ENCODE results near the gene HIVEP3. TPM values are rescaled to one million over a fixed set of nuclear protein-coding genes. Genes with fewer than 3 reads are reported as not detected.

Gene HIVEP3
- total RNA-seq, 1 donor from 2014 or later: 0.85 TPM

DNA sequence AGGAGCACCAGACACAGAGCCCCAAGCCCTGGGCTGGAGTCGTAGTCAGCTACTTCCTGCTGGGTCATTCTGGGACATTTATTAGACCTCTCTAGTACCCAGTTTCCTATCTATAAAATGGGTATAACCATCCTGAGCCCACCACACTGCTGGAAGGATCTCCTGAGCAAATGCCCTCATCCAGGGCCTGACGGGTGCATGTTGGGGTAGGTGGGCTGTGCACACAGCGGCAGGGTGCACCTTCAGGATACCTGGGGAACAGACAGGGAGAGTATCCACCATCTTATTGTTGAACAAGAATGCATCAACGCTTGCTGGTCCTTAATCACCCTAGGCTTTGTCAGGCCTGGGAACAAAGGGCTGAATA, 191.0 kb downstream of the HIVEP3 start:
- no peak for DNase-seq

DNA sequence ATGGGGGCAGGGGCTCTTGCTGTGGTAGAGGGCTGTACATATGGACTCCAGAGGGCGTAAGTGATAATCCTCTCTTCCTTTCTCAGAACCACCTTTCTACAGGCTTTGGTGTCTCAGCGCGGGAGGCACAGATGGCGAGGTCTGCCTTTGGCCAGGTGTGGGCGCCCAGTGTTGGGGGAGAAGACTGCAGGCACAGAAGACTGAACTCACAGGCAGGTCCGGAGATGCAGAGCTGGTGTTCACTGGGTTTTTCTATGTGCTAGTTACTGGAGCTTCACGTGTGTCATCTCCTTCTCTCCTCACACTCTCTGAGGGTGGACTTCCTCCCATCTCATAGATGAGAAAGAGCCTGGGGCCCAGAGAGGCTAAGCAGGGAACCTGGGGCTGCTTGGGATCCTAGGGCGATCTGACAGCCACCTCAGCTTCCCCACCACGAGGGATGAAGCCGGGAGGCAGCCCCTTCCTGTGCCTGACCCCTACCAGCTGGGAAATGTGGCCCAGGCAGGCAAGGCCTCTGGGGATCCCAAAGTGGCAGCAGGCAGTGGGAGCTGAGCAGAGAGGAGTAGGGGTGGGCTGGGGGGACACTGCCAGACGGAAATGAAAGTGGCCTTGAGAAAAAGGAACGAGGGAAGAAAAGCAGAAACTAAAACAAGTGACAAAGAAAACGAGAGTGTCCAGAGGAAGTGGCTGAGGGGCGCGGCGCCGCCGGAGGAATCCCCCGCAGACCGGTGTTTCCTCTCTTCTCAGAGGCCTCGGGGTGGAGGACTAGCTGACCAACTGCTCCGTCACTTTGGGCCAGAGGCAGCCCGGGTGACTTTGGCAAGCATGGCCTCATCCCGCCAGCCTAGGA, 191.6 kb downstream of the HIVEP3 start:
- peak; percentile 59 for DNase-seq

DNA sequence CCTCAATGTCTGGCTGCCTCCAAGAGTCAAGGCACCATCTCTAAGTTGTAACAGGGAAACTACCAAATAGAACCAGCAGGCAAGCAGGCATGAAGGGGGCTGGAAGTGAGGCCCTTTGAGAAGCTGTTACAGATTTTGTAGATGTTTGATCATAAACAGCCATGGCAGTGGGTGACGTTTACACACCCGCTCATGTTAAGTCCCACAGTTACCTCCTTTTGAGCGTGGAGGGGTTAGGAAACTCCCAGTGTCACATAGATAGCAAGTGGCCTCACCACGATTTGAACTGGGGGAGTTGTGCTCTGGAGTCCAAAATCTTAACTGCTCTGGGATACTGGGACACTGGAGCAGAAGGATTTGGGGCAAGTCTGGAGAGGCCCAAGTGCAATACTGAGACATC, 192.4 kb downstream of the HIVEP3 start:
- DNase-seq: no peak

DNA sequence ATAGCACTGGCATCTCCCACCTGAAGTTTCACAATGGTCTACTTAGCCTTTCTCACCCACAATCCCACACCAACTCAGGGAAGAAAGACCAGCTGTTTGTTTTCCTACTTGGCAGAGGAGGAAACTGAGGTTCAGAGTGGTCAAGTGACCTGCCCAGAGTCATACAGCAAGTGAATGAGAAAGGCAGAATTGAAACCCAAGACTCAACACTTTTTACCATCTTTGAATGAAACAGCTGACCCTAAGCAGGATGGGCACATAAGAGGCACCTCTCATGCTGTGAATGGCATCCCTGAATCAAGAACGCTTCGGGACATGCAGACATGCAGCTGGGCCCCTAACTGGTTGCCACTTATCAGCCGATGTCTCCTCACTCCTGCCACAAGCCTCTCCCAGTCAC, 193.8 kb downstream of the HIVEP3 start:
- no peak for DNase-seq

DNA sequence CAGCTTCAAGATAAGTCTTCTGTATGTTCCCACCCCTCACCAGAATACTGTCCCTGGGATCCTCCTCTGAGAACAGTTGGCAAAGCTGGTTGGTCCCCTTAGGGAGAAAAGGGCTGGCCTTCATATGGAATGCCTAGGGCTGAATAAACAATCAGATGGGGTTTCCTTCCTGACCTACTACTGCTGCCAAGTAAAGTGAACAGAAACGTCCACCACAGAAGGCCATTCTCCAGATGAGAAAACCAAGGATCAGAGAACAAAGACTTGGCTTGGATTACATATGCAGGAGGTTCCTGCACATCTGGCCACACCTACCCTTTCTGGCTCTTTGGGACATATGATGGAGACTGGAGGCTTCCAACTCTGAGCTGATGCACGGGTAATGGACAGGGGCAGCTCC, 194.5 kb downstream of the HIVEP3 start:
- peak; percentile 91 for DNase-seq

DNA sequence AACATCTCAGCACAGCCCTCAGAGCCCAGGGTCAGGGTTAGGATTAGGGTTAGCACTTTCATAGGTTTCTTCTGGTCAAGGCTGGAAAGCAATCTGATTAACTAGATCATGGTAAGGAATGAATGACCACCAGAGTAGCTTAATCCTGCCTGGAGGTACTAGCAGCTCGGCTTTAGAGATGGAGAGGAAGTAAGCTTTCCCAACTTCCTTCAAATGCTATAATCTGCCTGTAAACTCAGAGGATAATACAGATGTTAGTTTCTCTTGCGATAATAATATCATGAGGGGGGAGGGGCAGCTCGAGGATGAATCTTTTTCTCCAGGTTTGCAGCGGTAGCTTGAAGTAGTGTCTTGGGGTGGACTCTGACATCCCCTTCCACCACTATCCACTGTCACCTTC, 194.9 kb downstream of the HIVEP3 start:
- DNase-seq: no peak

DNA sequence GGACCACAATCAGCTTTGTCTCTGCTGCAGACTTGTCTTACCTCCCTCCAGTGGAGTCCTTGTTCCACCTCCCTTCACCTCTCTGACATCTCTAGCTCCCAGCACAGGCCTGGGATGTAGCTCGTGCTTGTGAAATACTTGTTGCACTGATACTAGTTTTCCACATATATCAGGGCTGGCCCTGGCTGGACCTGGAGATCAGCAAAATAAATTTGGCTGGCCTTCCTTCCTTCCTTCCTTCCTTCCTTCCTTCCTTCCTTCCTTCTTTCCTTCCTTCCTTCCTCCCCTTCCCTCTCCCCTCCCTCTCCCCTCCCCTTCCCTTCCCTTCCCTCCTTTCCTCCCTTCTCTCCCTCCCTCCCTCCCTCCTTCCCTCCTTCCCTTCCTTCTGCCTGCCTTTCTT, 196.5 kb downstream of the HIVEP3 start:
- no peak for DNase-seq

DNA sequence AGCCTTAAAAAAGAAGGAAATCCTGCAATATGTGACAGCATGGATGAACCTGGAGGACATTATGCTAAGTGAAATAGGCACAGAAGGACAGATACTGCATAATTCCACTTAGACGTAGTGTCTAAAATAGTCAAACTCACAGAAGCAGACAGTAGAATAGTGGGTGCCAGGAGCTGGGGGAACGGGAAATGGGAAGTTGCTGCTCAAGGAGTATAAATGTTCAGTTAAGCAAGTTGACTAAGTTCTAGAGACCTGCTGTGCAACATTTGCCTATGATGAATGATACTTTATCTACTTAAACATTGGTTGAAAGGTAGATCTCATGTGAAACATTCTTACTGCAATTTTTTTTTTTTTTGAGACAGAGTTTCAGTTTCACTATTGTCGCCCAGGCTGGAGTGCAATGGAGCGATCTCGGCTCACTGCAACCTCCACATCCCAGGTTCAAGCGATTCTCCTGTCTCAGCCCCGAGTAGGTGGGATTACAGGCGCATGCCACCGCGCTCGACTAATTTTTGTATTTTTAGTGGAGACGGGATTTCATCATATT, 197.8 kb downstream of the HIVEP3 start:
- no peak for DNase-seq

DNA sequence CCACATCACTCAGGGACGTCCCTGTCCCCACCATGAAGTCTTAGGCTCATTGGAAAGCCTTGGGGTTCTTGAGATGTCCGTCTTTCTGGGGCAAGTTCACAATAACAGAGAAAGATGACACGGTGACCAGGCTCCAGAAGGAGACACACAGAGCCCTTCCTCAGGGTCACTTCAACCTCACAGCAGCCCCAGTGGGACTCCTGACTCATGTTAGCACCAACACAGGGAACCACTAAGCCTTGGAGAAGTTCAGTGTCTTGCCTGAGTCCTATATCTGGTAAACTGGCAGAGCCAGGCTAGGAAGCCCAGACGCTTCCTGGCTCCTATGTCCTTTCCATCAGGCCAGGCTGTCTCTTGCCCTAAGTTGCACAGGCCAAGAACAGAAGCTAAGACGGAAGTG, 199.1 kb downstream of the HIVEP3 start:
- no peak for DNase-seq

DNA sequence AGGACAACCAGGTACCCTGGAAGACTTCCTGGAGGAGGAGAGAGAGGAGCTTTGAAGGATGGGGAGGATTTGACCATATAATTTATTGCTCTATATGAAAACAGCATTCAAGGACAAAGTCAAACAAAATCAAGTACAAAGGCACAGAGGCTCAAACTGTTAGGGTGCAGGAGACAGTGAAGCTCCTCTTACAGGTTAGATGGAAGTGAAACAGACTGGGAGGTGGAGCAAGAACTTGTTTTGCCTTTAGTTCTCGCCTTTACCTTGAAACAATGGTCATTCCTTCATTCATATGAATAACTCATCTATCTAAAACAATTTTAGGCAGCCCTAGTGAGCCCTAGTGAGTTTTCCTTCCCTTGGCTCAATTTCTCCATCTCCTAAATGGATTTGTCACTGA, 199.6 kb downstream of the HIVEP3 start:
- DNase-seq: no peak

DNA sequence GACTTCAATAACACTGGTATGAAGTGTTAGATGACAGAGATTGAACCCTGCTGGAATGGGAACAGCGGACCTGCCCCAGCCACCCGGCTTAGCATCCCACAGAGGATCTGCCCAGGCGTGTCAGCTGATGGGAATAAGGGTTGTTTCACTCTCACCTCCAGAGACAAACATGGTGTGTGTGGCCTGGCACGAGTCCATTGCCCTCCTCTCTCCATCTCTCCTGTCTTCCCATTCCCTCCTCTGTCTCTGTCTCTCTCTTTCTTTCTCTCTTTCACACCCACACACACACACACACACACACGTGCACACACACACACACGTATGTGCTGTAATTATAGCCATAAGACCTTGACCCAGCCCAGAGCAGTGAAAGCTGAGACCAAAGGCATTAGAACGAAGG, 200.2 kb downstream of the HIVEP3 start:
- DNase-seq: no peak

DNA sequence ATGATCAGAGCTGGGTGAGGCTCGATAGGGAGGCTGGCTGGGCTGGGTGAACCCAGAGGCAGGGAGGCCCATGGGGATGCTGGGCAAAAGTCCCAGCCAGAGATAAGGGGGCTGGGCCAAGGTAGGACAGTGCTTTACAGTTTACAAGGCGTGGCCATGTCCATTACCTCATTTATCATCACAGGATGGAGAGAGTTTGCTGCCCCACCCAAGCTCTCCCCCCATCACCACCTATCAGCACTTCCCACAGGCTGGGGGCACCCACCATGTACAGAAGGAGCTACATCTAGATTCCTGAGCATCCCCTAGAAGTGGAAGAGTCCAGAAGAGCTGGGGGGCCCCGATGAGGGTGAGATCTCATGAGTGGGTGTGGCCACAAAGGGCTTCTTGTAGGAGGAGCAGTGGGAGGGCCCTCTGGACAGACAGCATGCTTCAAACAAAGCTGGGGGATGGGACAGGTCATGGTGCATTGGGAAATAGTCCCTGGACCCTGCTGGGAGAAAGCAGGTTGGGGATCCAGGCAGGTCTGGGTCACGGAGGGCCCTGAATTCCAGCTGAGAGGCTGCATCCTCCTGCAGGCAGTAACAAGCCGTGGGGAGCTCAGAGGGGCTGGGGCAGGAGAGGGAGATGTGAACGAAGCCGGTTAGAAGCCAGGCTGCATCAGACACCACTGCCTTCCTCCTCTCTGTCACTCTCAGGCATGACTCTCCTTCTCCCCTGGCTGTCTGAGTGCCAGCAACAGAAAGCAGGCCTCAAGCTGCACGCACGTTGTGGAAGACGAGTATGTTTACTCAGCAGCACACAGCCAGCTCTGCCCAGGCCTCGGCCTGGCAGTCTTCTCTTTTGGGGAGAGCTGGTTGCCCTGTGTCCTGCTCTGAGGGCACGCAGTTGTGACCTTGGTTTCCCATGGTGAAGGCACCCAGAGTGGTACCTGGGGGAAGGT, 202.3 kb downstream of the HIVEP3 start:
- no peak for DNase-seq

DNA sequence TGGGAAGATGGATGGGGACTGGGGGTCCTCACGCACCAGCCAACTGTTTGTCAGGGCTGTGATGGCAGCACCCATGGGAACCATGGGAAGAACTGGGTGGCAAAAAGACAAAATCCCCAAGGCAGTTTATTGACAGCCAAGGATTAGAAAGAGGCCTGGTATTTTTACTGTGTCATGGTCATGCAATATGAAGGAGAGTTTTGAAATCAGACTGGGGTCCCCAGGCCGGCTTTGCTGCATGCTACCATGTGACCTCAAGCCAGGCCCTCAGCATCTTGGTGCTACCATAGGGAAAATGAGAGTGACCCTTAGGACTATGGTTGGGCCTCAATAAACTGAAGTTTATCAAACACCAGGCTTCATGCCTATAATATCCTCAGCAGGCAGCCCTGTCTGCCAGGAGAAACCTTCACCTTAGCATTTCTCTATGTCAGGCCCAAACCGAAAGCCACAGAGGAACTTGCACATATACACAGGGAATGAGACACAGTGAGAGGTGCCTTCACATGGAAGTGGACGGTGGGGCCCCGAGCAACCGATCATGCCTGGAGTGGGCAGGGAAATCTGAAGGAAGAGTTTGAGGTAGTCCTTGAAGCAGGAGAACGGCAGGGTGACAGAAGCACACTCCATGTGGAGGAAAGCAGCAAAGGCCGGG, 203.2 kb downstream of the HIVEP3 start:
- DNase-seq: no peak

DNA sequence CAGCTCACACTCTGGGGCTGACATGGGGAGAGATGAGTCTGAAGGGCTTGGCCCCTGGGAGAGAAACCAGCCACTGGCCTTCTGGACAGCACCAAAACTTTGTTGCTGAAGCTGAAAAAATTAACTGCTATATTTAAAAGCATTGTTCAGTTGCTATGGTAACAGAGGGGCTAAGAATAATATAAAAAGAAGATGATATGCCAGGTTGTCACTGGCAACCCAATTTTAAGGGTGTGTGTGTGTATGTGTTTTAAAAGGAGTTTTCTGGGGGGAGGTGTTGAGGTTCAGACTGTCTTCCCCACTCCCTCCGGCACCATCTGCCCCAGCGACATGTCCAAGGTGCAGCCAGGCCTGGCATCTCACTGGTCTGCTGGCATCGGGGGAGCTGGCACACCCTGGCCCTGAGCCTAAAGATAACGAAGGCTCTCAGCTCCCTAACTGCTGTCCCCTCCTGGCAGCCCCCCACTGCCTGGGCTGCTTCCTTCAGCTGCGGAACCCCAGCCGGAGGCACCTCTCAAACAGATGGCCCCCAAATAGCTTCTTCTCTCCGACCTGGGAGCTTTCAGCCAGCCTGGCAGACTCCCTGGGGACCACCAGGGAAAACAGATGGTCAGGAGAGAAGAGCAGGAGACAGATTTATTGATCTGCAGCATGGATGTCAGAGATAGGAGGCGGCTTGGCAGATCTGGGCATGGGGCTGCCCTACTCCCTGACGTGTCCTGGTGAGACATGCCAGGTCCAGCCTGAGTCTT, 203.9 kb downstream of the HIVEP3 start:
- DNase-seq: peak; percentile 20

DNA sequence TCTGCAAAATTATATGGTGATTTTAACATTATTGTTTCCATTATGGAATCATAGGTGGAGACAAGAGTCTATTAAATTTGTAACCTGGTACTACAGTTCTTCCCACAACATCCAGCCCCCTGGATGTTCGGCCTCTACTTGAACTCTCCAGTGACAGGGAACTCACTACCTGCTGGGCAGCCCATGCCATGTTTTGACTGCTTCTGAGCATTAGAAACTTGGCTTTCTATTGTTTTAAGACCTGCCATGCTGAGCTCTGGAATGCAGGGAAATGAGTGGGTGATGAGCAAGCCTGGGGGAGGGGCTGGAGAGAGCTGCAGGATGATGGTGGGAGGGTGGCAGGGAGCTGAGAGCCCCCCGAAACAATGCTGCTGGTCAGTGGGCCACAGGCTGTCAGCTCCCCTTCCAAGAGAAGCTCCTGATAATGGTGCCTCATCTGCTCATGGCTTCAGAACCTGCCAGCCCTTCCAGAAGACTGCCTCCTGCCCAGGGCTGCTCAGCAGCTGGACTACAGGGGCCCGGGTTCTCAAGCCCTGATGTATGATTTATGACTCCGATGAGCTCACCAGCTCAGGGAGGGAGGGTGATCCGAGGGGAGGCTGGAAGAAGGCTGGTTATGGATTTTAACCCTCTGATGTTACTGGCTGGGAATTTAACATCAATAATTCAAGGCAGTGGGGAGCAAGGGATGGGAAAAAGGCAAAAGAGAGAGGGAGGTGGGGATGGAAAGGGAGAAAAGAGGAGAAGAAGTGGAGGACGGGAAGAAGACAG, 205.0 kb downstream of the HIVEP3 start:
- DNase-seq: peak; percentile 73

DNA sequence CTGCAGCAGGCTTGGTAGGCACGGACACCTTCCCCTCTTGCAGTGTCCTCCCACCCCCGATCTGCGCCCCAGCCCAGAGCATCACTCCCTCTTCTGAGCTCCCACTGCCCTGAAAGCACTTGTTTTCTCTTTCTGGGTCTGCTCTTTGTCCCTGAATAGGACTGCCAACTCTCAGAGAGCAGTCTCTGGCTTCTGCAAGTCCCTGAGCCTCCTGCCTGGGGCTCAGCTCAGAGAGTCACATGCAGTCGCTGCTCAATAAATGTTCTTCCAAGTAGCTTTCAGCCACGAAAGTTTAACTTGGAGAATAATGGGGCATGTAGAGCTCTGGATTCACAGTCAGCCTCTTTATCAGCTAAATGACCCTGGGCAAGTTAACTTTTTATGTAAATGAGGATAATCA, 205.6 kb downstream of the HIVEP3 start:
- no peak for DNase-seq

DNA sequence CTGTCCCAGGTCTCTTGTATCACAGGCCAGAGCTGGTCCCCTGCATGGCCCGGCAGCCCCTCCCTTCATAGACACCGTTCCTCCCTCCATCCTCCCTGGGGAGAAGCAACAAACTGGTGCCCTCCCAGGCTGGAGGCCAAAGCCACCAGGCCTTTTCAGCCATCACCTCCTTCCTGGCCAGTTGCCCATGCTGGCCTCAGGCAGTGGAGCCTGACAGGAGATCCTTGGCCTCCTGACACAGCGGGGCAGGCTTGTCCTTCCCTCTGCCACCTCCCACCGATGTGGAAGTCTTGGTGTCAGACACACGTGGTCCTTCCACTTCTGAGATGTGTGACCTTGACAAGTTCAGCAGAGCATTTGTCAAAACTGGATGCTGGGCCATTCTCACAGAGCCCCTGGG, 206.0 kb downstream of the HIVEP3 start:
- DNase-seq: peak; percentile 8

DNA sequence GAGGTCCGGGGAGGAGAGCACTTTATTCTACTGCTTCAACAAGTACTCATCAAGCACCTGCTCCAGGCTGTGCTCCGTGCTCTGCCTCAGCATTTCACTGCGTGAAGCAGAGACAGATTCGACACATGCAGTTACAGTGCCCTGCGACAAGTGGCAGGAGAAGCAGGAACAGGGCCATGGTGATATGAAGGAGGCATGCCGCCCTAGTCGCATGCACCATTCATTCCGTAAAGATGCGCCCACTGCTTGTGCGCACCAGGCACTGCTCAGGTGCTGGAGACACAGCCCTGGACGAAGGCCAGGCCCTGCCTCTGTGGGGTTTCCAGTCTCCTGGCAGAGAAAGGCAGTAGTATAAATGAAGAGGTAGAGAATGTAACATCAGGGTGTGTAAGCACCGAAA, 206.6 kb downstream of the HIVEP3 start:
- no peak for DNase-seq

DNA sequence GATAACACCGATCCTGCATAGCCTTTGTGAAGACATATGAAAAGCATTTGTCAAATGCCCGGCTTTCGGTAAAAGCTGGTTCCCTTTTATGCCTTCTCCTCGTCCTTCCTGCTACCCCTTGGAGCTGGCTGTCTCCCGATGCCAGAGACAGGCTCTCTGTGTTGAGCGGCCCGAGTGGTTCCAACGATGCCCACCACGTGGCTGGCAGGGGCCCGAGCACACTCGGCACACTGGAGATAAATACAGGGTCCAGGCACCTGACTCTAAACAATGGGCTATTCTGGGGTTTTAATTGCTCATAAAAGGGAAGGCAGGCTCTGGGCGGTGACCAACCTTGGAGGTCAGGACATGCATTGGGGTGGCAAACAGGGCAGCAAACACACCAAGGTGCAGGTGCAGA, 207.1 kb downstream of the HIVEP3 start:
- no peak for DNase-seq

DNA sequence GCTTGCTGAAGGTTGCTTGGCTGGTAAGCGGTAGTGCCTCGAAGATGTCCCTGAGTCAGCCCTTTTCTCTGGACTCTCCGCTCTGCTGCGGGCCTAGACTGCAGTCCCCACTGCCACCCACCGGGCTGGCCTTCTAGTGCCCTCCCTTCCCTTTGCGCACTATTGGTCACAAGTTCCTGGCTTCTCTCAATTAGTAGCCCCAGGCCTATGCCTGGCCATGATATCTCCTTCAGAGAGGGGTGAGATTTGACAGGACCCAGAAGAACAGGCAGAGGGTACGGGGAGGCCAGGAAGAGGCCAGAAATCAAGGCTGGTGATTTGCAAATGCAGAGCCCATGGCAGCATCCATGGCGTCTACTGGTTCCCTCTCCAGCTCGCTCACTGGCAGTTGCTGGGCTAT, 207.7 kb downstream of the HIVEP3 start:
- DNase-seq: no peak

DNA sequence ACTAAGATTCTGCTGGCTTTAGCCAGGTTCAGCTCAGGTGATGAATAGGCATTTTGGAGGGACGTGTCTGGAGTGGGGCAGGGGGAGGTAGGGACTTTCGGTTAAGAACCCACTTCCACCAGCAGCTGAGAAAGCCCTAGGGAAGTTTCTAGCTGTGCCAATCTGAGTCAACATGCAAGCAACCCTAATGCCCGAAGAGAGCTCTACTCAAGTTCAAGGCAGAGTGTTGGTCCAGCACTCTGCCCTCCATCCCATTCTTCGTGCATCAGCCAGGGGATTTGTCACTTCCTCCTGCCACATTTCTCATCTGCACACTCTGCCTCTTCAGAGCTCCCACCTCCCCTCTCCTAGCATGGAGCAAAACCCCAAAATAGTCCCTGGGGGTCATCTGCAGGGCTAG, 208.8 kb downstream of the HIVEP3 start:
- DNase-seq: no peak

Measured in dermis blood vessel endothelial cell (primary cell).